A549 (cell line): ENCODE data around the gene GCK. TPM values are rescaled to one million over a fixed set of nuclear protein-coding genes. Genes with fewer than 3 reads are reported as not detected.

Experiments
- ATAC-seq, 2 experiments: fragments of 200-7000 bp in 1 of 2; fragments of >200 bp in 1 of 2; cut with Nextera tagmentation in 1 of 2; cut with Tn5 transposase in 1 of 2; 3 replicates each; pipeline versions ENCODE4 v1.8.0 to v1.9.1; 2018 to 2020; ENCODE audit warnings: mild to moderate bottlenecking in 1 of 2, moderate library complexity in 1 of 2
- CTCF ChIA-PET: fragments of 300-600 bp; sonication (Branson Sonifier 250); formaldehyde crosslinking; extraction: SDS; loops from one replicate; lab custom pipeline; 2021; ENCODE audit warnings: antibody characterized with exemption, inconsistent platforms; lab: Yijun Ruan, JAX
- POLR2A ChIA-PET: fragments of 350-600 bp; formaldehyde crosslinking; extraction: SDS; loops from one replicate; lab custom pipeline; 2021; ENCODE audit warnings: antibody characterized with exemption, inconsistent platforms; lab: Yijun Ruan, JAX
- DNase-seq, 2 experiments: peaks; one replicate each; pipeline versions ENCODE4 v3.0.0 to v3.0.0-alpha.2; 2011 to 2016; ENCODE audit warnings: low read depth in 1 of 2, low spot score in 1 of 2
- FAIRE-seq: peaks from 2 replicates; lab custom pipeline; 2011; peaks lifted over from hg19 to GRCh38; lab: Jason Lieb, UNC
- H3K27ac ChIP-seq, 2 experiments: fragments of >200 bp; sonication (Bioruptor Twin); formaldehyde crosslinking; 3 replicates each; pipeline ENCODE4 v1.5.1; 2016 to 2017
- H3K4me1 ChIP-seq: fragments of >200 bp; sonication (Bioruptor Twin); formaldehyde crosslinking; 3 replicates; pipeline ENCODE4 v1.6.1; 2016
- H3K4me2 ChIP-seq: fragments of >200 bp; sonication (Bioruptor Twin); formaldehyde crosslinking; 3 replicates; pipeline ENCODE4 v1.6.1; 2016
- H3K4me3 ChIP-seq: fragments of >200 bp; sonication (Bioruptor Twin); formaldehyde crosslinking; 3 replicates; pipeline ENCODE4 v1.5.1; 2016
- H3K9me3 ChIP-seq: fragments of >200 bp; sonication (Bioruptor Twin); formaldehyde crosslinking; 3 replicates; pipeline ENCODE4 v1.6.1; 2016
- BHLHE40 ChIP-seq: IDR thresholded peaks from 2 replicates; pipeline ENCODE4 v1.6.1; 2012; ENCODE audit warnings: low read depth, low read length, inconsistent platforms
- CHD2 ChIP-seq: fragments of 150-350 bp; IDR thresholded peaks from 2 replicates; pipeline ENCODE4 v1.6.1; 2014; ENCODE audit warnings: low read length; ENCODE audit not compliant: partially characterized antibody
- E2F6 ChIP-seq: IDR thresholded peaks from 2 replicates; pipeline ENCODE4 v1.6.1; 2012; ENCODE audit warnings: low read depth, borderline replicate concordance
- EHMT2 ChIP-seq: fragments of 200-600 bp; sonication (generic); IDR thresholded peaks from 2 replicates; pipeline ENCODE4 v1.6.1; 2016; ENCODE audit warnings: antibody characterized with exemption, low read depth, mild to moderate bottlenecking, moderate library complexity
- ELK1 ChIP-seq: fragments of 150-350 bp; IDR thresholded peaks from 2 replicates; pipeline ENCODE4 v1.6.1; 2014; ENCODE audit warnings: low read depth, mild to moderate bottlenecking, low read length
- EP300 ChIP-seq, 2 experiments: fragments of >200 bp; sonication (Bioruptor Twin); formaldehyde crosslinking; IDR thresholded peaks; 2 replicates in 1 of 2; 3 replicates in 1 of 2; pipeline ENCODE4 v1.6.1; 2016 to 2017
- FOSB ChIP-seq: fragments of 250-450 bp; sonication (Bioruptor Pico); IDR thresholded peaks from 2 replicates; pipeline ENCODE4 v1.5.0; 2020; ENCODE audit warnings: mild to moderate bottlenecking, moderate library complexity
- FOSL2 ChIP-seq, 2 experiments: fragments of 450-650 bp in 1 of 2; fragments of >200 bp in 1 of 2; sonication (Bioruptor Twin) in 1 of 2; formaldehyde crosslinking; IDR thresholded peaks; 2 replicates each; pipeline versions ENCODE4 v1.5.0 to v1.6.1; 2016 to 2020; ENCODE audit warnings: mild to moderate bottlenecking in 1 of 2, moderate library complexity in 1 of 2
- HMGXB4 ChIP-seq: fragments of 250-450 bp; sonication (Bioruptor Pico); IDR thresholded peaks from 2 replicates; pipeline ENCODE4 v1.5.0; 2021; ENCODE audit warnings: mild to moderate bottlenecking, moderate library complexity, borderline replicate concordance
- HOXB13 ChIP-seq: fragments of 250-450 bp; sonication (Bioruptor Pico); IDR thresholded peaks from 2 replicates; pipeline ENCODE4 v1.5.0; 2020; ENCODE audit warnings: low read depth, mild to moderate bottlenecking, moderate library complexity
- KDM1A ChIP-seq: fragments of 200-600 bp; sonication (generic); IDR thresholded peaks from 2 replicates; pipeline ENCODE4 v1.6.1; 2016; ENCODE audit warnings: low read depth, mild to moderate bottlenecking
- MYC ChIP-seq: IDR thresholded peaks from 2 replicates; pipeline ENCODE4 v1.6.1; 2012; ENCODE audit warnings: mild to moderate bottlenecking, inconsistent platforms, low read length, improper control_type of control experiment, borderline replicate concordance
- NPAS2 ChIP-seq: fragments of 250-450 bp; sonication (Bioruptor Pico); IDR thresholded peaks from 2 replicates; pipeline ENCODE4 v1.8.0; 2022; ENCODE audit warnings: mild to moderate bottlenecking, moderate library complexity, borderline replicate concordance
- NR3C1 ChIP-seq: fragments of >200 bp; sonication (Bioruptor Twin); formaldehyde crosslinking; IDR thresholded peaks from 3 replicates; pipeline ENCODE4 v1.6.1; 2017
- PHF8 ChIP-seq: fragments of 200-600 bp; sonication (generic); IDR thresholded peaks from 2 replicates; pipeline ENCODE4 v1.6.1; 2016; ENCODE audit warnings: low read depth, mild to moderate bottlenecking, antibody characterized with exemption, moderate library complexity, borderline replicate concordance
- POLR2AphosphoS2 ChIP-seq: conservative IDR thresholded peaks from 2 replicates; pipeline ENCODE4 v1.6.1; 2012; ENCODE audit warnings: low read length, improper control_type of control experiment, inconsistent platforms
- RARB ChIP-seq: fragments of 250-450 bp; sonication (Bioruptor Pico); IDR thresholded peaks from 2 replicates; pipeline ENCODE4 v1.8.0; 2021; ENCODE audit warnings: mild to moderate bottlenecking, moderate library complexity
- RFX5 ChIP-seq: fragments of 450-650 bp; IDR thresholded peaks from 2 replicates; pipeline ENCODE4 v1.7.1; 2014; ENCODE audit warnings: antibody characterized with exemption, mild to moderate bottlenecking, moderate library complexity
- SMC3 ChIP-seq: fragments of >200 bp; sonication (Bioruptor Twin); formaldehyde crosslinking; IDR thresholded peaks from 3 replicates; pipeline ENCODE4 v1.6.1; 2018; ENCODE audit warnings: inconsistent platforms
- USF2 ChIP-seq: fragments of 450-650 bp; IDR thresholded peaks from 2 replicates; pipeline ENCODE4 v1.6.1; 2014; ENCODE audit warnings: antibody characterized with exemption
- ZC3H11A ChIP-seq: fragments of 450-650 bp; IDR thresholded peaks from 2 replicates; pipeline ENCODE4 v1.6.1; 2014; ENCODE audit warnings: antibody characterized with exemption, mild to moderate bottlenecking
- ZSCAN20 ChIP-seq: fragments of 250-450 bp; sonication (Bioruptor Pico); IDR thresholded peaks from 2 replicates; pipeline ENCODE4 v1.8.0; 2022; ENCODE audit warnings: mild to moderate bottlenecking, moderate library complexity
- WGBS: methylation state at CpG from one replicate; pipeline ENCODE4 v1.1.6; 2017; ENCODE audit errors: missing lambda C conversion rate; 5-methylcytosine and 5-hydroxymethylcytosine counted together
- polyA plus RNA-seq, 4 experiments: library from polyadenylated mRNA; depleted of rRNA in 3 of 4; stranded (reverse); fragments of >200 nt; fragmentation: RNase III in 1 of 4; extraction: RNeasy Plus Mini Kit Qiagen cat#74134 plus additional on column Dnase treatment in 1 of 4; gene quantifications; 2 replicates in 3 of 4; 3 replicates in 1 of 4; pipeline ENCODE4 v1.2.3, GENCODE V29; 2011 to 2017

The GCK gene
- polyA plus RNA-seq, 2 of the 4 experiments (the other 2 are of a cell fraction), result 0.12 TPM; not detected in 1

- POLR2A ChIA-PET, result no interaction called here
- Histone ChIP-seq H3K4me2 (no peak overlapping the region), H3K9me3 (no peaks in the 10 kb centered on the region), H3K27ac (no peak overlapping the region), H3K4me3 (no peak overlapping the region), H3K4me1 (no peaks in the 10 kb centered on the region)
- ATAC-seq (peak in 1 of 2 experiments; percentile 55; a peak in 3 of 6 replicates), FAIRE-seq (no peak), DNase-seq (no peak)
- 65% methylated on average over 7 of the region's 7 CpGs for WGBS
- CTCF ChIA-PET, result interaction anchor here (0.8 to 5.8 kb wide), 5 partner anchors 10 to 121 kb away, joined by 3 to 52 read pairs (median 3); no protein-coding TSS in a partner anchor
- TF ChIP-seq HMGXB4, result no peak
- no peak for TF ChIP-seq POLR2AphosphoS2
- TF ChIP-seq USF2, result 0 out of 2 replicates have a peak, but pooled peaks have one; percentile 10
- TF ChIP-seq SMC3, result no peak
These were observed 4.0 kb upstream of the GCK start for GRCh38 chr7:44193011-44193802.

- DNase-seq (no peak), ATAC-seq (no peak), FAIRE-seq (no peak)
- Histone ChIP-seq H3K27ac (no peak overlapping the region), H3K4me2 (no peak overlapping the region), H3K9me3 (no peaks in the 10 kb centered on the region), H3K4me3 (no peak overlapping the region), H3K4me1 (peaks cover 3% of the 10 kb centered on the region; the same call in 1 of the 3 replicates)
- 69% methylated on average over 5 of the region's 5 CpGs for WGBS
- POLR2A ChIA-PET, result no interaction called here
- TF ChIP-seq PHF8 (no peak), NR3C1 (no peak), ELK1 (no peak), HOXB13 (CRISPR knock-in tag) (no peak), E2F6 (no peak), ZSCAN20 (CRISPR knock-in tag) (no peak), MYC (no peak), FOSB (CRISPR knock-in tag) (no peak), RFX5 (no peak), CHD2 (no peak), EHMT2 (no peak), RARB (CRISPR knock-in tag) (no peak), SMC3 (no peak), ZC3H11A (no peak), NPAS2 (no peak), KDM1A (no peak), EP300 (IDR thresholded peaks at IDR 0.05) (no peak), BHLHE40 (no peak), USF2 (no peak), FOSL2 (IDR thresholded peaks at IDR 0.05) (no peak), FOSL2 (CRISPR knock-in tag; IDR thresholded peaks at IDR 0.05) (no peak)
- CTCF ChIA-PET, result interaction anchor here (0.9 kb wide), 1 partner anchor 80 kb away, joined by 3 read pairs; no protein-coding TSS in a partner anchor
These were observed 1.9 kb upstream of the GCK start for GRCh38 chr7:44191171-44191570.
